M059J (cell line): ENCODE measurements around the gene PLAU. TPM values are rescaled to one million over a fixed set of nuclear protein-coding genes. Genes with fewer than 3 reads are reported as not detected.
"Not testable (repeated sequence)": the region's sequence is repeated elsewhere in the genome, so short reads cannot be mapped to it uniquely, and the experiment has no call there.

ENCODE experiments used
- DNase-seq: peaks from one replicate; pipeline ENCODE4 v3.0.0-alpha.2; 2012; ENCODE audit warnings: low read depth
- total RNA-seq: library from RNA; depleted of rRNA; stranded (reverse); fragments of >200 nt; shearing (Covaris generic); gene quantifications from 2 replicates; pipeline ENCODE4 v1.2.3, GENCODE V29; 2014

The PLAU gene
- total RNA-seq, 1 experiment from 2014 or later: 272 TPM

DNA sequence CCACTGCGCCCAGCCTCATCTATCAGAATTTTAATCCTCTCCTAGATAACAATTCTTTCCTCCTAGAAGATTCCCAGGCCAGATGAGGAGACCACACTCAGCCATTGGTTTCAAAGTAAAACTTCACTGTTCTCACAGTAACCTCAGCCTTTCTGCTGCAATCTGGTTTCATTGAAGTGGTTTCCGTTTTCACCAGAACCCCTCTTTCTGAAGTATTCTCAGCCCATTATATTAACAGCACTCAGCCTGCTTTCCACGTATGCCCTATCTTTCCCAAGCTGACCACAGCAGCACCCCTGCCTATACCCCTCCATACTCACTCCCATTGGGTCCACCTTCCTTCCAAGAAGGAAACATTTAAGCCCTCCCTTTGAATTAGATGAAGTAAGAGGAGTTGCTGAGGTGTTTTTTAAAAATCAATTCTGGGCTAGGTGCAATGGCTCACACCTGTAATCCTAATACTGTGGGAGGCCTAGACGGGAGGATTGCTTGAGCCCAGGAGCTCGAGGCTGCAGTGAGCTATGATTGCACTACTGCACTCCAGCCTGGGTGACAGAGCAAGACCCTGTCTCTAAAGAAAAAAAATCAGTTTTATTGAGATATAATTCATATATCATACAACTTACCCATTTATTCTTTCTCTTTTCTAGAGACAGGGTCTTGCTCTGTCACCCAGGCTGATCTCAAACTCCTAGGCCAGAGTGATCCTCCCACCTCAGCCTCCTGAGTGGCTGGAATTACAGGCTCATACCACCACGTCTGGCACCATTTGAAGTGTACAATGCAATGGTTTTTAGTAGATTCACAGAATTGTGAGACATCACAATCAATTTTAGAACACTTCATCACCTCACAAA lies 11.3 kb downstream of the PLAU start:
- no peak for DNase-seq

- no peak for DNase-seq
Measured at GRCh38 chr10:73922864-73923133, 11.9 kb downstream of the PLAU start.

DNA sequence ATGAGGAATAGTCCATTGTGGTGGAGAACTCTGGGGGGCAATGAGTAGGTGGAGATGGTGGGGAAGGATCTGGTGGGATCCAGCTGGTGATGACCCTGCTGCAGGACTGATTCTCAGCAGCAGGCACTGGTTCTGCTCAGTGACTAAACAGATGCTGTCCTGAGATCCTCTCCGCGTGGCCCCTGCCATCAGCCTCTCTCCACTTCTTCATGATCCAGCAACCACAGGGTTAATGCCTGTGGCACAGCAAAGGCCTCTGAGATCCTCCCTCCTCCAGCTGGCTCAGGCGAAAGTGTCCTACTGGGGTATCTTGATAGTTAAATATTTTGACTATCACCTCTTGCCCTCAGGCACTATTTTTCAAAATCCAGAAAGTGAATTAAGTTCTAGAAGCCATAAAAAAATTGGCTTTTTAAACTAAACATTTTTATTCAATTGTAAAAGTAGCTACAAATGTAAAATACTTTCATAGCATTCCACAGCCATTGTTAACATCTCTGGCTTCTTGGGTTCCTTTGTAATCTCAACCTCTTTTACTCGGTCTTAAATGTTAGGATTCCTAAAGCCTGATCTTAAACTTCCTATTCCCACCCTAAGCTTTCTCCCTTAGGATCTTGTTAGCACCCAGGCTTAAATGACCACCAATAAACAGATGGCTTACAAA lies 13.1 kb downstream of the PLAU start:
- no peak for DNase-seq

DNA sequence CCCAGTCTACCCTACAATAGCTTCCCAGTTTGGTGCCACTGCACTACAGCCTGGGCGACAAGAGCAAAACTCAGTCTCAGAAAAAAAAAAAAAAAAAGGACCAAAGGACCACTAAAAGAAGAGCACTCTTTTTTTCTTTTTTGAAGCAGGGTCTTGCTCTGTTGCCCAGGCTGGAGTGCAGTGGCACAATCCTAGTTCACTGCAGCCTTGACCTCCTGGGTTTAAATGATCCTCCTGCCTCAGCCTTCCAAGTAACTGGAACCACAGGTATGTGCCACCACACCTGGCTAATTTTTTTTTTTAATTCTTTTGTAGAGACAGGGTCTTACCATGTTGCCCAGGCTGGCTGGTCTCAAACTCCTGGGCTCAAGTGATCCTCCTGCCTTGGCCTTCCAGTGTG lies 14.0 kb downstream of the PLAU start:
- DNase-seq: no peak

DNA sequence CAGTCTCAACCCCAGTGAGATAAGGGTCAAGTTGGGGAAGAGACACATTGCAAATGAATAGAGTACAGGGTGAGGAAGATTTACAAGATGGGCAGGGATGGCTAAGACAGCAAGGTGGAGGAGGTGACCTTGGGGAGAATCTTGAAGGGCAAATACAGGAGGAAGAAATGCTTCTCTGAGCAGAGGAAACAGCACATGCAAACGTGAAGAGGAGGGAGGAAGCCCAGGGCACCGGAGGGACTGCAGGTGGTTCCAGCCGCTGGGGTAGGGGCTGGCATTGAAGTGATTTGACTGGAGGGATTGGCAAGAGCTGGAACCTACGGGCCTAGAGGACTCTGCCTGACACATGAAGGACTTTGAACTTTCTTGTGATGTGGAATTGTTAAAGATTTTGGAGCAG lies 14.6 kb downstream of the PLAU start:
- no peak for DNase-seq

GRCh38 chr10:73926152-73926764 lies 15.3 kb downstream of the PLAU start:
- DNase-seq: no peak

DNA sequence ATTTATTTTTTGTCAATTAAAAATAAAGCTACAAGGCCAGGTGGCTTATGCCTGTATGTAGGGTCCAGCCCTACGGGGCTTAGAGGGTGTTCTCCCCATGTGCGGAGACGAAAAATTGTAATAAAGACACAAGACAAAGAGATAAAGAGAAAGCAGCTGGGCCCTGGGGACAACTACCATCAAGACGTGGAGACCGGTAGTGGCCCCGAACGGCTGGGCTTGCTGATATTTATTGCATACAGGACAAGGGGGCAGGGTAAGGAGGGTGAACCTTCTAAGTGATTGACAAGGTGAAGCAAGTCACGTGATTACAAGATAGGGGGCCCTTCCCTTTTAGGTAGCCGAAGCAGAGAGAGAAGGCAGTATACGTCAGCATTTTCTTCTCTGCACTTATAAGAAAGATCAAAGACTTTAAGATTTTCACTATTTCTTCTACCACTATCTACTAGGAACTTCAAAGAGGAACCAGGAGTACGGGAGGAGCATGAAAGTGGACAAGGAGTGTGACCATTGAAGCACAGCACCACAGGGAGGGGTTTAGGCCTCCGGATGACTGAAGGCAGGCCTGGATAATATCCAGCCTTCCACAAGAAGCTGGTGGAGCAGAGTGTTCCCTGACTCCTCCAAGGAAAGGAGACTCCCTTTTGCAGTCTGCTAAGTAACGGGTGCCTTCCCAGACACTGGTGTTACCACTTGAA lies 19.8 kb downstream of the PLAU start:
- DNase-seq: not testable (repeated sequence)

- DNase-seq: peak; percentile 83
Measured at GRCh38 chr10:73931767-73932619, 21.1 kb downstream of the PLAU start.

- DNase-seq: no peak
Measured at GRCh38 chr10:73932620-73933112, 21.7 kb downstream of the PLAU start.

- DNase-seq: no peak
Measured at GRCh38 chr10:73934074-73934473, 23.1 kb downstream of the PLAU start.

DNA sequence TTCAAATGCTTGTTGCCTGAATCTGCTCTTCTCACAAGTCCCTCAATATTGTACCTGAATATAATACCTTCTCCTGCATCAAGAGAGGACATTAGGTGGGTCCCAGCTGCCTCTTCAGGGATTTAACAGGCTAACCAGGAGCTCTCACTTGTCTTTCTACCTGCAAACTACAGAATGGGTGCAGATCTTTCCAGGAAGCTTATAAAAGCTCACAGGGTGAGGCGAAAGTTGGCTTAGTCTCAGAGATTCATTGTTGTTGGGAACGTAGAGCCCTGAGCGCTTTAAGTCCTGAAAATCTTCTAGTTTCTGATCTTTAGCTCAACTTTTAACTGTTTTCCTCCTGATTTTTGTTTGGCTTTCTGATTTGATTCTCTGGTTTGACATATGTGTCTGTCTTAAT lies 25.0 kb downstream of the PLAU start:
- DNase-seq: no peak

DNA sequence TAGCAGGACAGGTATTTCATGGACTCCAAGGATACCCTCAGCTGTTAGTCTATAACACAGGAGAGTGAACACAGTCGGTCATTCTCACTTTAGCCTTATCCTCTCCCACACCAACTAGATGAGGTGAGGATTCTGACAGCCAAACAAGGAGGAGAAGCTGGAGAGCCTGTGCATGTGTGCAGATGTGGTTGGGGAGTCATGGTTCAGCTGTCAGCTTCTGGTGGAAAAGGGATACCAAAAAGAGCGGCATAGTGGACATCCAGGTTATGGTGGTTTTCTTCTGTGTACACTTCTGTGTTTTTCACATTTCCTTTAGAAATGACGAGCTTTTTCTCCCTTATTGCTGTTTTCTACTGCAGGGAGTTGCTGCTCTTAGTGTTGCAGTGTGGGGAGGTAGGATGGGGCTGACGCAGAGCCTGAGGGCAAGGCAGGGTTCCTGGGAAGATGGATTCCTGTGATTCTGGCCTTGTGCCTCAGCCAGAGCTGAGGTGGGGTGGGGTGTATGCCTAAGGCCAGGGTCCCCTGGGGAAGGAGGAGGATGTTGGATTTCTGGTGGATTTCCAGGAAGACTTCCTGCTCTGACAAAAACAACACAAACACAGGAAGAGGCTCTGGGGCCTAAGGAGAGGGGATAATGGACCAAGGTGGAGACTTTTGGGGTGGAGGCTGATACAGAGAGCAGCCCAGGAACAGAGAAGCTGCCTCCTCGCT lies 26.6 kb downstream of the PLAU start:
- DNase-seq: no peak

DNA sequence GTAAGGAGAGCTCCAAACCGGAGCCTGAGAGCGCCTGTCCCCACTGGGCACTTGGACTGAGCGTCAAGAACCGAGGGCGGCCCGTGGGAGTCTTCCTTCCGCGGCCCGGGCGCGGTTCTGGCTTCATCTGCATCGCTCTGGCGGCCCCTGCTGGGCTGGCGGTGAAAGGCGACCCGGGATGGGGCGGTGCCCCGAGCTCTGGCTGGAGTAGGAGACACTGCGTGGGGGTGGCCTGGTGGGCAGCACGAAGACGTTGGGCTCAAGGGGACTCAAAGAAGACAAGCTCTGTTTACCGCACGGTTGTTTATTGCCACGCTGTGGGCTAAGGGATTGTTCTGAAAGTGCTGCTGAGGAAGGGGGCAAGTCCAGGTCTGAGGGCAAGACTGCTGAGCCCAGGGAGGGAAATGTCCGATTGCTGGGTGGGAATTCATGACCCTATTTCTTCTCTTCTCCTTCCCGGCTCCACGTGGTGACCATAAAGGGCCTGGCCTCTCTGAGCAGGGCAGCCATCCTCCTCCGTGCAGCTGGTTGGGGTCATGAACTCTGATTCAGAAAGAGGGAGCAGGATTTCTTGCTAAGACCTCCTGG lies 29.8 kb downstream of the PLAU start:
- DNase-seq: peak; percentile 71

DNA sequence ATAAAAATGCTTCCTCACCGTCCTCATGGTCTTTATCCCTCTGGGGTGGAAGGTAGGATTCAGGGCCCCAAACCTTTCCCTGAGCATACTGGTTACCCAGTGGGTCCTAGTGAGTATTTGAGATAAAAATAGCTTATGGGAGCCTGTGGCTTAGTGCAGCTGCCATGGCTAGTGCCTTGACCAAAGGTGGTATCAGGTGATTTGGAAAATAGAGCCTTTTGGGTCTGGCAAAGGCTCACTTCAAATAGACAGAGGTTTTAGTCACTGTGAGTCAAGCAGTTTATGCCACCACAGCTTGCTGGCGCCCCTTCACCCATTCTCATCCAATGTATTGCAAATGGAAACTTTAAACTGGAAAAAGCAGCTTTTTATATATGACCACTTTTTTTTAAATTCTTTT lies 30.4 kb downstream of the PLAU start:
- DNase-seq: peak; percentile 80

DNA sequence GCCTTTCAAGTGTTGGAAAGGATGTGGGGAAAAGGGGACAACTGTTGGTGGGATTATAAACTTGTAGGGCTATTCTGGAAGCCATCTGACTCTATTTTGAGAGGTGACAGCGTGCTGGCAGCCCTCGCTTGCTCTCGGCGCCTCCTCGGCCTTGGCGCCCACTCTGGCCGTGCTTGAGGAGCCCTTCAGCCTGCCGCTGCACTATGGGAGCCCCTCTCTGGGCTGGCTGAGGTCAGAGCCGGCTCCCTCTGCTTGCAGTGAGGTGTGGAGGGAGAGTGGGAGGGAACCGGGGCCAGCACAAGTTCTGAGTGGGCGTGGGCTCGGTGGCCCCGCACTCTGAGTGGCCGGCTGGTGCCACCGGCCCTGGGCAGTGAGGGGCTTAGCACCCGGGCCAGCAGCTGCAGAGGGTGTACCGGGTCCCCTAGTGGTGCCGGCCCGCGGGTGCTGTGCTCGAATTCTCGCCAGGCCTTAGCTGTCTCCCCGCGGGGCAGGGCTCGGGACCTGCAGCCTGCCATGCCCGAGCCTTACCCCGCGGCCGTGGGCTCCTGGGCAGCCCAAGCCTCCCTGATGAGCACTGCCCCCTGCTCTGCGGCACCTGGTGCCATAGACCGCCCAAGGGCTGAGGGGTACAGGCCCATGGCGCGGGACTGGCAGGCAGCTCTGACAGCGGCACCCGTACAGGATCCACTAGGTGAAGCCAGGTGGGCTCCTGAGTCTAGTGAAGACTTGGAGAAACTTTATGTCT lies 33.6 kb downstream of the PLAU start:
- no peak for DNase-seq

DNA sequence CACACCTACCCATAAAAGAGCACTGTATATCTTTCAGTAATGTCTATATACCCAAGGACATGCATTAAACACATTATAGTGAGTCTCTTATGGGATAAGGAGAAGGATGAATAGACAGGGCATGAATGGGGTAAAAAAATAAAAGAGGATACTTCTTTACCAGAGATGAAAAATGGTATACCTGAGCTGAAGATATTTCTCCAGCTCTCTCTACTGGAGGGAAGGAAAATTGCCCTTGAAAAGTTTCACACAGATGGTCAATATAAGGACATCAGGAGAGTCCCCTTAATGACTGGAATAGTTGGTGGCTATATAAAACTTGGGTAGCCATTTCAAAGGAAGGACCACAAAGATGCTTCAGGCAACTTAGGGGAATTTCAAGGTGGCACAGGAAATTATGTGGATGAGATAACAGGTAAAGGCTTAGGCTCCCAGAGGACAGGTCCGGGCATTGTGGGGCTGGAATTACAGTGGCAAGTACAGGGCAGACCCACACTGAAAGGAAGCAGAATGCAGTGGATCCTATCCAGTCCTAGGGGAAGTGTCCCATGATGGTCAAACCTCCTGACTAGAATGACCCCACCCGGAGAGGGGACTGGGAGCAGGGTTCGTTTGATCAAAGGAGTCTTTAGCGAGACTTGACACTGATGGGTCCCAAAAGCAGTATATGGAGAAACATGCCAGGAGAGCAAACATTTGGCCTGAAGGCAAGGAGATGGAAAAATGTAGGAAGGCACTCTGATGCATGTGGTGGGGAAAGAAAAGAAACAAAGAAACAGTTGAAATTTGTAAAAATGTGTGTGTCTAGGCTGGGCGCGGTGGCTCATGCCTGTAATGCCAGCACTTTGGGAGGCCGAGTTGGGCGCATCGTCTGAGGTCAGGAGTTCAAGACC lies 35.6 kb downstream of the PLAU start:
- DNase-seq: no peak

DNA sequence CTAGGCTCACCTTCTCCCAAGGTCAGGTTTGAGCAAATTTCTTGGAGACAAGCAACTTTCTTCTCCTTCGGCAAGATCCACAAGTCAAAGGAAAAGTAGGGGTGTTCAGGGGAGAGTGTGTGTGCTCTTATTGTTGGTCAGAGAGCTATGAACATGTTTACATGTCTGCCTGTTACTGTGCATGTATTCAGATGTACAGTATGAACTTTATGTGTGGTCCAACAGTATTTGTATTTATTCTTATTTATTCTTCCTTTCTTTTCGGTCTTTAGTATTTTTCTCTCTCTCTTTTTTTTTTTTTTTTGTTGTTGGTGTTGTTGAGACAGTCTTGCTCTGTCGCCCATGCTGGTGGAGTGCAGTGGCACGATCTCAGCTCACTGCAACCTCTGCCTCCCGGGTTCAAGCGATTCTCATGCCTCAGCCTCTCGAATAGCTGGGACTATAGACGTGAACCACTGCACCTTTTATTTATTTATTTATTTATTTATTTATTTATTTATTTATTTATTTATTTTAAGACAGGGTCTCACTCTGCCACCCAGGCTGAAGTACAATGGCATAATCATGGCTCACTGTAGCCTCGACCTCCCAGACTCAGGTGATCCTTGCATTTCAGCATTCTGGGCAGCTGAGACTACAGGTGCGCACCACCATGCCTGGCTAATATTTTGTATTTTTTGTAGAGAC lies 38.2 kb downstream of the PLAU start:
- no peak for DNase-seq
